ENCODE measurements around the gene CEP44. TPM values are rescaled to one million over a fixed set of nuclear protein-coding genes. Genes with fewer than 3 reads are reported as not detected.

CEP44 gene
- total RNA-seq, 1 donor from 2014 or later = 11.5 TPM

GRCh38 chr4:174255374-174255773, 28.3 kb upstream of the CEP44 start:
- no peak for FAIRE-seq

GRCh38 chr4:174255786-174256185, 27.9 kb upstream of the CEP44 start:
- Histone ChIP-seq H3K79me2 (ENCODE audit: insufficient read depth, low read length) (no peaks in the 10 kb centered on the region), H3K36me3 (ENCODE audit: insufficient read depth, low read length) (no peaks in the 10 kb centered on the region), H3K27me3 (ENCODE audit: insufficient read depth, low read length) (no peaks in the 10 kb centered on the region), H4K20me1 (ENCODE audit: insufficient read depth, low read length) (no peaks in the 10 kb centered on the region), H3K4me2 (ENCODE audit: low read length) (no peak overlapping the region), H3K4me3 (ENCODE audit: insufficient read depth, low read depth, low read length) (no peak overlapping the region), H3K27ac (ENCODE audit: low read depth, low read length) (no peak overlapping the region), H3K9ac (ENCODE audit: low read length) (no peak overlapping the region), H3K4me1 (ENCODE audit: insufficient read depth, low read length) (peaks cover 12% of the 10 kb centered on the region), H3K9me3 (ENCODE audit: insufficient read depth, low read depth, low read length) (no peaks in the 10 kb centered on the region), H2AFZ (ENCODE audit: low read depth, low read length) (no peak overlapping the region)
- H3K9me3 Mint-ChIP-seq (ENCODE audit: unreplicated experiment) = no peaks in the 10 kb centered on the region
- FAIRE-seq = no peak
- H3K4me3 Mint-ChIP-seq (ENCODE audit: unreplicated experiment) = no peak overlapping the region
- no peak overlapping the region for H3K27ac Mint-ChIP-seq (ENCODE audit: unreplicated experiment)
- H3K36me3 Mint-ChIP-seq (ENCODE audit: low read depth, unreplicated experiment) = no peaks in the 10 kb centered on the region
- DNase-seq (ENCODE audit: low read depth) = peak; percentile 86
- no peaks in the 10 kb centered on the region for H3K27me3 Mint-ChIP-seq (ENCODE audit: low read depth, unreplicated experiment)
- H3K4me1 Mint-ChIP-seq (ENCODE audit: low read depth, unreplicated experiment) = peaks cover 13% of the 10 kb centered on the region
- no peak for TF ChIP-seq CTCF (IDR thresholded peaks at IDR 0.05; ENCODE audit: insufficient read depth, low read depth, low read length)
- no peak for TF ChIP-seq EZH2 (IDR thresholded peaks at IDR 0.05; ENCODE audit: insufficient read depth, low read length)

More at GRCh38 chr4:174255374-174255773, 28.3 kb upstream of the CEP44 start:
- Histone ChIP-seq H3K9me3 (ENCODE audit: insufficient read depth, low read depth, low read length) (no peaks in the 10 kb centered on the region), H3K27ac (ENCODE audit: low read depth, low read length) (no peak overlapping the region), H3K9ac (ENCODE audit: low read length) (no peak overlapping the region), H3K36me3 (ENCODE audit: insufficient read depth, low read length) (no peaks in the 10 kb centered on the region), H3K4me3 (ENCODE audit: insufficient read depth, low read depth, low read length) (no peak overlapping the region), H2AFZ (ENCODE audit: low read depth, low read length) (no peak overlapping the region), H3K4me1 (ENCODE audit: insufficient read depth, low read length) (peaks cover 12% of the 10 kb centered on the region), H3K4me2 (ENCODE audit: low read length) (no peak overlapping the region), H3K27me3 (ENCODE audit: insufficient read depth, low read length) (no peaks in the 10 kb centered on the region), H4K20me1 (ENCODE audit: insufficient read depth, low read length) (no peaks in the 10 kb centered on the region), H3K79me2 (ENCODE audit: insufficient read depth, low read length) (no peaks in the 10 kb centered on the region)
- H3K4me3 Mint-ChIP-seq (ENCODE audit: unreplicated experiment) = no peak overlapping the region
- no peaks in the 10 kb centered on the region for H3K36me3 Mint-ChIP-seq (ENCODE audit: low read depth, unreplicated experiment)
- no peaks in the 10 kb centered on the region for H3K27me3 Mint-ChIP-seq (ENCODE audit: low read depth, unreplicated experiment)
- TF ChIP-seq CTCF (IDR thresholded peaks at IDR 0.05; ENCODE audit: insufficient read depth, low read depth, low read length) = no peak
- no peak for TF ChIP-seq EZH2 (IDR thresholded peaks at IDR 0.05; ENCODE audit: insufficient read depth, low read length)
- H3K4me1 Mint-ChIP-seq (ENCODE audit: low read depth, unreplicated experiment) = peaks cover 13% of the 10 kb centered on the region
- H3K27ac Mint-ChIP-seq (ENCODE audit: unreplicated experiment) = no peak overlapping the region
- H3K9me3 Mint-ChIP-seq (ENCODE audit: unreplicated experiment) = no peaks in the 10 kb centered on the region
- no peak for DNase-seq (ENCODE audit: low read depth)

- H3K9me3 Mint-ChIP-seq (ENCODE audit: unreplicated experiment) = no peaks in the 10 kb centered on the region
- Histone ChIP-seq H3K4me3 (ENCODE audit: insufficient read depth, low read depth, low read length) (no peak overlapping the region), H3K9me3 (ENCODE audit: insufficient read depth, low read depth, low read length) (no peaks in the 10 kb centered on the region), H4K20me1 (ENCODE audit: insufficient read depth, low read length) (no peaks in the 10 kb centered on the region), H3K79me2 (ENCODE audit: insufficient read depth, low read length) (no peaks in the 10 kb centered on the region), H3K27ac (ENCODE audit: low read depth, low read length) (no peak overlapping the region), H3K36me3 (ENCODE audit: insufficient read depth, low read length) (no peaks in the 10 kb centered on the region), H3K4me2 (ENCODE audit: low read length) (peak overlapping the region; percentile 5), H3K9ac (ENCODE audit: low read length) (no peak overlapping the region), H3K27me3 (ENCODE audit: insufficient read depth, low read length) (no peaks in the 10 kb centered on the region), H2AFZ (ENCODE audit: low read depth, low read length) (no peak overlapping the region), H3K4me1 (ENCODE audit: insufficient read depth, low read length) (peaks cover 12% of the 10 kb centered on the region)
- TF ChIP-seq CTCF (IDR thresholded peaks at IDR 0.05; ENCODE audit: insufficient read depth, low read depth, low read length) (no peak), EZH2 (IDR thresholded peaks at IDR 0.05; ENCODE audit: insufficient read depth, low read length) (no peak)
- no peaks in the 10 kb centered on the region for H3K27me3 Mint-ChIP-seq (ENCODE audit: low read depth, unreplicated experiment)
- no peaks in the 10 kb centered on the region for H3K36me3 Mint-ChIP-seq (ENCODE audit: low read depth, unreplicated experiment)
- H3K27ac Mint-ChIP-seq (ENCODE audit: unreplicated experiment) = no peak overlapping the region
- DNase-seq (ENCODE audit: low read depth) (peak; percentile 63), FAIRE-seq (peak; percentile 58)
- peaks cover 13% of the 10 kb centered on the region for H3K4me1 Mint-ChIP-seq (ENCODE audit: low read depth, unreplicated experiment)
- no peak overlapping the region for H3K4me3 Mint-ChIP-seq (ENCODE audit: unreplicated experiment)
Observed at GRCh38 chr4:174256277-174256713, 27.4 kb upstream of the CEP44 start.
